Measurements from ENCODE around the gene NT5DC1.

- no peak for TF ChIP-seq SRF (IDR thresholded peaks at IDR 0.05; ENCODE audit: low read depth in 2 of 2, low read length in 2 of 2)
- TF ChIP-seq, protein P1, sequence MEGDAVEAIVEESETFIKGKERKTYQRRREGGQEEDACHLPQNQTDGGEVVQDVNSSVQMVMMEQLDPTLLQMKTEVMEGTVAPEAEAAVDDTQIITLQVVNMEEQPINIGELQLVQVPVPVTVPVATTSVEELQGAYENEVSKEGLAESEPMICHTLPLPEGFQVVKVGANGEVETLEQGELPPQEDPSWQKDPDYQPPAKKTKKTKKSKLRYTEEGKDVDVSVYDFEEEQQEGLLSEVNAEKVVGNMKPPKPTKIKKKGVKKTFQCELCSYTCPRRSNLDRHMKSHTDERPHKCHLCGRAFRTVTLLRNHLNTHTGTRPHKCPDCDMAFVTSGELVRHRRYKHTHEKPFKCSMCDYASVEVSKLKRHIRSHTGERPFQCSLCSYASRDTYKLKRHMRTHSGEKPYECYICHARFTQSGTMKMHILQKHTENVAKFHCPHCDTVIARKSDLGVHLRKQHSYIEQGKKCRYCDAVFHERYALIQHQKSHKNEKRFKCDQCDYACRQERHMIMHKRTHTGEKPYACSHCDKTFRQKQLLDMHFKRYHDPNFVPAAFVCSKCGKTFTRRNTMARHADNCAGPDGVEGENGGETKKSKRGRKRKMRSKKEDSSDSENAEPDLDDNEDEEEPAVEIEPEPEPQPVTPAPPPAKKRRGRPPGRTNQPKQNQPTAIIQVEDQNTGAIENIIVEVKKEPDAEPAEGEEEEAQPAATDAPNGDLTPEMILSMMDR (IDR thresholded peaks at IDR 0.05 in 2 of 3, conservative IDR thresholded peaks at IDR 0.05 in 1 of 3; ENCODE audit: control insufficient read depth in 2 of 3, extremely low read depth in 1 of 3, insufficient read depth in 1 of 3, low read depth in 3 of 3, low read length in 3 of 3): no peak
- TF ChIP-seq, protein P2, sequence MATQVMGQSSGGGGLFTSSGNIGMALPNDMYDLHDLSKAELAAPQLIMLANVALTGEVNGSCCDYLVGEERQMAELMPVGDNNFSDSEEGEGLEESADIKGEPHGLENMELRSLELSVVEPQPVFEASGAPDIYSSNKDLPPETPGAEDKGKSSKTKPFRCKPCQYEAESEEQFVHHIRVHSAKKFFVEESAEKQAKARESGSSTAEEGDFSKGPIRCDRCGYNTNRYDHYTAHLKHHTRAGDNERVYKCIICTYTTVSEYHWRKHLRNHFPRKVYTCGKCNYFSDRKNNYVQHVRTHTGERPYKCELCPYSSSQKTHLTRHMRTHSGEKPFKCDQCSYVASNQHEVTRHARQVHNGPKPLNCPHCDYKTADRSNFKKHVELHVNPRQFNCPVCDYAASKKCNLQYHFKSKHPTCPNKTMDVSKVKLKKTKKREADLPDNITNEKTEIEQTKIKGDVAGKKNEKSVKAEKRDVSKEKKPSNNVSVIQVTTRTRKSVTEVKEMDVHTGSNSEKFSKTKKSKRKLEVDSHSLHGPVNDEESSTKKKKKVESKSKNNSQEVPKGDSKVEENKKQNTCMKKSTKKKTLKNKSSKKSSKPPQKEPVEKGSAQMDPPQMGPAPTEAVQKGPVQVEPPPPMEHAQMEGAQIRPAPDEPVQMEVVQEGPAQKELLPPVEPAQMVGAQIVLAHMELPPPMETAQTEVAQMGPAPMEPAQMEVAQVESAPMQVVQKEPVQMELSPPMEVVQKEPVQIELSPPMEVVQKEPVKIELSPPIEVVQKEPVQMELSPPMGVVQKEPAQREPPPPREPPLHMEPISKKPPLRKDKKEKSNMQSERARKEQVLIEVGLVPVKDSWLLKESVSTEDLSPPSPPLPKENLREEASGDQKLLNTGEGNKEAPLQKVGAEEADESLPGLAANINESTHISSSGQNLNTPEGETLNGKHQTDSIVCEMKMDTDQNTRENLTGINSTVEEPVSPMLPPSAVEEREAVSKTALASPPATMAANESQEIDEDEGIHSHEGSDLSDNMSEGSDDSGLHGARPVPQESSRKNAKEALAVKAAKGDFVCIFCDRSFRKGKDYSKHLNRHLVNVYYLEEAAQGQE (IDR thresholded peaks at IDR 0.05; ENCODE audit: low read depth, low read length): no peak
- no peak for TF ChIP-seq SIX5 (IDR thresholded peaks at IDR 0.05; ENCODE audit: low read depth, low read length, severe bottlenecking)
- TF ChIP-seq SUZ12 (IDR thresholded peaks at IDR 0.05; ENCODE audit: unreplicated experiment): no peak
- no peak for TF ChIP-seq EP300 (IDR thresholded peaks at IDR 0.05; ENCODE audit: borderline replicate concordance in 1 of 2, control insufficient read depth in 1 of 2, low read depth in 2 of 2, low read length in 2 of 2)
- TF ChIP-seq POLR2A (IDR thresholded peaks at IDR 0.05; ENCODE audit: low read depth, low read length): no peak
- no peak for TF ChIP-seq CHD4 (IDR thresholded peaks at IDR 0.05)
Observed at GRCh38 chr6:116292553-116292952, 191.9 kb downstream of the NT5DC1 start.

Measured in GM12878 (cell line).